LNCaP clone FGC (cell line): ENCODE results near the gene B4GAT1.
A peak's percentile ranks its signal among the peaks of the same experiment; 100 is the strongest.

ENCODE experiments used
- DNase-seq: peaks from one replicate; pipeline ENCODE4 v3.0.0-alpha.2; 2011; ENCODE audit warnings: low read depth
- H3K4me3 ChIP-seq: 2 replicates; pipeline ENCODE4 v1.5.1; 2011; ENCODE audit warnings: mild to moderate bottlenecking, low read depth, low read length, control low read depth
- TF ChIP-seq, protein P1 (sequence below): IDR thresholded peaks from 2 replicates; pipeline ENCODE4 v1.5.1; 2012; ENCODE audit warnings: mild to moderate bottlenecking; ENCODE audit not compliant: control insufficient read depth, insufficient read depth; ENCODE audit errors: extremely low read depth

B4GAT1 gene

DNA sequence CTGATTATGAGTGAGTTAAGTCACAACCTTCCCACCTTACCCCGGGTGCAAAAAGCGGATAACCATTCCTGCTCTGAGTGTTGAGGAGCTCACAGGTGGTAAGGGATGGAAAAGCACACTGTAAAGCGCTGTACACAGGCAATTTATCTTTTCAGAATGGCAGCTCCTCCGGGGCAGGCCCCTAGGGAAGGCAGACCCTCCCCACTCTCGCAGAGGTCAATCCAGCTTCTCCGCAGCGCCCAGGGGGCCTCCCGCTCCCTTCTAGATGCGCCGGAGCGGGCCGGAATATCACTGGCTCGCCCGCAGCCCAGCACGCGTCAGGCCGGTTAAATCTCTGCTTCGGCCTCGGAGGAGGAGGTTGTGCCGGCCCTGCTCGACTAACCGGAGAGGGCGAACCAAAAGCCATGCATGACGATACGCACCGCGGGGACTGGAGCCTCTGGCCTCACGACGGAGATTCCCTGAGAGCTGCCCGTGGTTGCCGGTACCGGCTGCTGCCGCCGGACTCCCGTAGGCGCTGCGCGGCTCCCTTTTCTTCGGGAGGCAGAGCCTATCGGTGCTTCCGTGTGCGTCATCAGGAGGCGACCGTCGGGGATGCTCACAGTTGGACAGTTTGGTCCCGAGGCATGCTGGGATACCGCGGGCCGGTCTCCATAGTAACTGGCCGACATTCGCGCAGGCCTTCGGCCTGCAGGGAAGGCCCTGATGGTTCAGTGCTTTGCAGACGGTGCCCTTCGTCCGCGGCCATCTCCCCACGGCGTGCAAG is 2.7 kb downstream of the B4GAT1 start, which contains the start of gene BRMS1:
Gene BRMS1, minus strand, starts transcription at position 555 of the 766 bp plus-strand sequence. CDS start 2,870 bp downstream, outside the sequence.
- TF ChIP-seq, protein P1, sequence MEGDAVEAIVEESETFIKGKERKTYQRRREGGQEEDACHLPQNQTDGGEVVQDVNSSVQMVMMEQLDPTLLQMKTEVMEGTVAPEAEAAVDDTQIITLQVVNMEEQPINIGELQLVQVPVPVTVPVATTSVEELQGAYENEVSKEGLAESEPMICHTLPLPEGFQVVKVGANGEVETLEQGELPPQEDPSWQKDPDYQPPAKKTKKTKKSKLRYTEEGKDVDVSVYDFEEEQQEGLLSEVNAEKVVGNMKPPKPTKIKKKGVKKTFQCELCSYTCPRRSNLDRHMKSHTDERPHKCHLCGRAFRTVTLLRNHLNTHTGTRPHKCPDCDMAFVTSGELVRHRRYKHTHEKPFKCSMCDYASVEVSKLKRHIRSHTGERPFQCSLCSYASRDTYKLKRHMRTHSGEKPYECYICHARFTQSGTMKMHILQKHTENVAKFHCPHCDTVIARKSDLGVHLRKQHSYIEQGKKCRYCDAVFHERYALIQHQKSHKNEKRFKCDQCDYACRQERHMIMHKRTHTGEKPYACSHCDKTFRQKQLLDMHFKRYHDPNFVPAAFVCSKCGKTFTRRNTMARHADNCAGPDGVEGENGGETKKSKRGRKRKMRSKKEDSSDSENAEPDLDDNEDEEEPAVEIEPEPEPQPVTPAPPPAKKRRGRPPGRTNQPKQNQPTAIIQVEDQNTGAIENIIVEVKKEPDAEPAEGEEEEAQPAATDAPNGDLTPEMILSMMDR = no peak
- peak within 1 kb of the TSS; percentile 89 for H3K4me3 ChIP-seq
- DNase-seq = peak; percentile 90

DNA sequence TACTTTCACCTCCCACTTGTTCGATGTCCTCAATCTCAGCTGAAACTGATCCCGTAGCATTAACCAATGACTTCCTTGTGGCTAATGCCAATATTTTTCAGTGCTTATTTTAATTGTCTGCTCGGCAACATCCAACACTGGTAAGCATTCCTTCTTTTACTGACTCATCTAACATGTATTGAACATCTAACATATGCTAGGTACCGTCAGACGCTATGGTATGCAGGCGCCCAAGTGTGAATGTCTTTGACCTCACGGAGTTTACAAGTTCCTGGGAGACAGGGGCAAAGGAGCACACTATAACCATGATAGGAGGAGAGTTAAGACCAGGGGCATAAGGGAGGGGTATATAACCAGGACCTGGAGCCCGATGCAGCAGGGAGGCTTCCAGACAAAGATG is 4.3 kb downstream of the B4GAT1 start:
- DNase-seq = no peak
- TF ChIP-seq, protein P1 = no peak
- H3K4me3 ChIP-seq = peak overlapping the region; percentile 89

DNA sequence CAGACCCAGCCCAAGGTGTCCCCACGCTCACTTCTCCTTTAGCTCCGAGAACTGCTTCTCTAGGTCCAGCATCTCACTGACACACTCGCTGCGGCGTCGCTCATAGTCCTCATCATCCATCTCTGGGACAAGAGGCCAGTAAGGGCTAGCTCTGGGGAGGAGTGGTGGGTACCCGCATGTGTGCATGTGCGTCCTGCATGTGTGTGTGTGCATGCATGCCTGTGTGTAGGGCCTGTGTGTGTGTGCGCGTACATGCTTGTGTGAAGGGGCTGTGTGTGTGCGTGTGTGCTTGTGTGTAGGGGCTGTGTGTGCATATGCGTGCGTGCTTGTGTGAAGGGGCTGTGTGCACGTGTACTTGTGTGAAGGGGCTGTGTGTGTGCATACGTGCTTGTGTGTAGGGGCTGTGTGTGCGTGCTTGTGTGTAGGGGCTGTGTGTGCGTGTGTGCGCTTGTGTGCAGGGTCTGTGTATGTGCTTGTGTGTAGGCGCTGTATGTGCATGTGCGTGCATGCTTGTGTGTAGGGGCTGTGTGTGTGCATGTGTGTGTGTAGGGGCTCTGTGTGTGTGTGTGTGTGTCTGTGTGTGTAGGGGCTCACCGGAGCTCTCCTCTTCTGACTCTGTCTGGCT is 5.8 kb downstream of the B4GAT1 start:
- no peak overlapping the region for H3K4me3 ChIP-seq
- TF ChIP-seq, protein P1 = no peak
- no peak for DNase-seq

DNA sequence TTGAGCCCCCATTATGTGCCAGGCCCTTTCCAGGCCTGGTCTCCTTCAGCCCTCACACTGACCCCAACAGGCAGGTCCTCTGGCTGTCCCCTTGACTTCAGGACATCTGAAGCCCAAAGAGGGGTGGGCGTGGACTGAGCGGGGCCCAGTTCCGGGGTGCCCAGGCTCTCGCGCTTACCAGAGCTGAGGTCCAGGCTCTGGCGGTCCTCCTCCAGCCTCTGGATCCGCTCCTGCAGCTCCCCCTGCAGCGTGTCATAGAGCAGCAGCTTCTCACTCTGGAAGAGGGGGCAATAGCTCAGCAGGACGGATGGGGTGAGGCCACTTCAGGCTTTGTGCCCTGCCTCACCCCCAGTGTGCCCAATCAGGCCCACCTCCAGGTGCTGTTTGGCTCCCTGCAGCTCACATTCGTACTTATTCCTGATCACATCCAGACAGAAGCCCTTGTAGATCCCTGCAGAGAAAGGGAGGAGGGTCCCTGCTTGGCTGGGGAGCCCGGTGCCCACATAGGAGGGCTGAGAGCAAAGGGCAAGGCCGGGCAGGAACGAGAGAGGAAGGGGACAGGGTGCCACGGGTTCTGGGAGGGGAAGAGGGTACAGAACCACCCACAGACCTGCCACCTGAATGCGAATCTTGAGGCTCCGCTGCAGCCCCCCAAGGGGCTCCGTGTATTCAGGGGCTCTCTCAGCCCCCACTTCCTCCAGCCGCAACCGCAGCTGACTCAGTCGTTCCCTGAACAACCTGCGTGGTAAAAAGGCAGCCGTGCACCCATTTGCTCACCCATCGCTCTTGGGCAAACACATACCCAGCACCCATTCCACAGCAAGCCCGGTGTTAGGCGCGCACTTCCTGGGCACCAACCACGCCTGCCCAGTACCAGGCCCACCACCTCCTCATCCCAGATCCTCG is 6.6 kb downstream of the B4GAT1 start:
- no peak overlapping the region for H3K4me3 ChIP-seq
- DNase-seq = no peak
- TF ChIP-seq, protein P1 = no peak

DNA sequence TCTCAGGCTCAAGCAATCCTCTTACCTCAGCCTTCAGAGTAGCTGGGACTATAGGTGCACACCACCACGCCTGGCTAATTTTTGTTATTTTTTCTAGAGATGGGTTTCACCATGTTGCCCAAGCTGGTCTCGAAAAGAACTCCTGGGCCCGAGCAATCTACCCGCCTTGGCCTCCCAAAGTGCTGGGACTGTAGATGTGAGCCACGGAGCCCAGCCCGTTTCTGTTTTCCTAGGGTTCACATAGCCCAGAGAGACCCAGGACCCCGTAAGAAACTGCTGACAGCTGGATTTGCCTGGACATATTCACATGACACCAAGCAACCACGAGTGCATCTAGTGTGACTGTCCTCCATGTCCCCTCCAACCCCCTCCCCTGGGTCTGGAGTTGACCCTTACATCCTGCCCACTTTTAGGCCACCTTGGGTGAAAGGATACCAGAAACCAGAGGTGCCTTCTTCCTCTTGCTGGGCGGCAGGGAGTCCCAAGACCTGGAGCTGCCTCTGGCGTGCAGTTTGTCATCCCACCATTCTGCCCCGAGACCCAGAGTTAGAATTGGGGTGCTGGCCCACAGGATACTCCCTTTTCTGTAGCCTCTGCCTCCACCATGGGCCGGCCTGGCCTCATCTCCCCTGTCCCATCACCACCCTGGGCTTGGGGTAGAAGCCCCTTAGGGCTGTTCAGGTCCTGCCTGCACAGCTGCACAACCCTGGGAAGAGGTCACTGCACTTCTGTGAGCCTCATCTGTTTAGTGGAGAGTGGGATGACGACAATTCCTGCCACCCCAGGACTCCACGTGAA is 7.5 kb downstream of the B4GAT1 start:
- DNase-seq = no peak
- TF ChIP-seq, protein P1 = no peak
- H3K4me3 ChIP-seq = no peak overlapping the region

DNA sequence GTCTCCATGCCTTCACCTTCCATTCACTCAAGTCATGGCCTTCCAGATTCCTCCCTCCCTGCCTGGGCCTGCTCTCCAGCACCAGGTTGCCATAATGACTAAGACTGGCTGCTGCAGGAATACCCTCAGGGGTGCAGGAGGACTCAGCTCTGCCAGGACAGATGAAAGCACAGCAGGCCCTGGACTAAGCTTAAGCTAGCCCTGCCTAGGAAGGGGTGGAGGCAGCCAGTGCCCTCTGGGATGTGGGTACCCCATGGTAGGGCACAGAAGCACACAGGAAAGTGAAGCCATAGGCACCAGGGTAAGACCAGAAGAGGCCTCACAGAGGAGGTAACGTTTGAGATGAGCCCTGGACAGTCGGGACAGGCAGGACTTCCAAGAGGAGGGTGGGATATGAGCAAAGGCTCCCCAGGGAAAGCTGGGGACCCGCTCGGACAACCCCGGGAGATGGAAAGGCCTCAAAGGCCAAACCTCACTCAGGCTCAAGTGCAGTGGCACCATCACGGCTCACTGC is 8.2 kb downstream of the B4GAT1 start:
- H3K4me3 ChIP-seq = no peak overlapping the region
- TF ChIP-seq, protein P1 = no peak
- DNase-seq = no peak
